Panc1 (cell line): ENCODE measurements around the gene LYRM9. TPM values are rescaled to one million over a fixed set of nuclear protein-coding genes. Genes with fewer than 3 reads are reported as not detected.

ENCODE experiments used
- ATAC-seq: fragments of 200-7000 bp; cut with Tn5 transposase; 2 replicates; pipeline ENCODE4 v1.9.1; 2020; ENCODE audit warnings: mild to moderate bottlenecking, moderate library complexity
- BruUV-seq: library from RNA; stranded (reverse); fragments of 400-500 nt; replicated peaks from 2 replicates; lab custom pipeline; 2021; lab: Mats Ljungman, UMichigan
- CTCF ChIA-PET: fragments of 300-600 bp; sonication (Branson Sonifier 250); formaldehyde crosslinking; loops from one replicate; lab custom pipeline; 2022; ENCODE audit warnings: antibody characterized with exemption; lab: Charles Lee
- POLR2A ChIA-PET: fragments of 300-600 bp; sonication (Branson Sonifier 250); formaldehyde crosslinking; loops from one replicate; lab custom pipeline; 2022; ENCODE audit warnings: antibody characterized with exemption; lab: Charles Lee
- DNase-seq: peaks from one replicate; pipeline ENCODE4 v3.0.0-alpha.2; 2010; ENCODE audit warnings: low read depth, low spot score
- H3K27ac ChIP-seq: 2 replicates; pipeline ENCODE4 v1.5.1; 2011; ENCODE audit warnings: mild to moderate bottlenecking, low read length, inconsistent platforms
- H3K27me3 ChIP-seq: fragments of 200-500 bp; sonication (Bioruptor generic); 2 replicates; pipeline ENCODE4 v1.6.0; 2014; ENCODE audit warnings: low read length, inconsistent platforms; ENCODE audit not compliant: control insufficient read depth, insufficient read depth
- H3K36me3 ChIP-seq: fragments of 200-500 bp; sonication (Bioruptor generic); 2 replicates; pipeline ENCODE4 v1.5.1; 2014; ENCODE audit warnings: inconsistent platforms, mild to moderate bottlenecking, low read length, moderate library complexity; ENCODE audit not compliant: control insufficient read depth, insufficient read depth
- H3K4me1 ChIP-seq: 2 replicates; pipeline ENCODE4 v1.5.1; 2011; ENCODE audit warnings: inconsistent platforms, mild to moderate bottlenecking, low read length, moderate library complexity; ENCODE audit not compliant: control insufficient read depth, insufficient read depth
- H3K4me3 ChIP-seq, 2 experiments: 2 replicates each; pipeline ENCODE4 v1.5.1; 2011 to 2012; ENCODE audit warnings: low read depth in 2 of 2, low read length in 2 of 2, mild to moderate bottlenecking in 2 of 2, inconsistent platforms in 1 of 2, moderate library complexity in 1 of 2
- H3K9me3 ChIP-seq: fragments of 200-500 bp; sonication (Bioruptor generic); 2 replicates; pipeline ENCODE4 v1.5.1; 2014; ENCODE audit warnings: low read depth, mild to moderate bottlenecking, inconsistent platforms, low read length, moderate library complexity; ENCODE audit not compliant: control insufficient read depth, insufficient read depth
- CTCF ChIP-seq: fragments of 450-650 bp; IDR thresholded peaks from 2 replicates; pipeline ENCODE4 v1.5.1; 2017; ENCODE audit warnings: mild to moderate bottlenecking
- POLR2AphosphoS5 ChIP-seq: IDR thresholded peaks from 2 replicates; pipeline ENCODE4 v1.6.1; 2012; ENCODE audit warnings: mild to moderate bottlenecking, low read depth, low read length, moderate library complexity
- REST ChIP-seq, 2 experiments: IDR thresholded peaks; 2 replicates each; pipeline ENCODE4 v1.6.1; 2011 to 2012; ENCODE audit warnings: low read depth in 2 of 2, control low read depth in 1 of 2, low read length in 1 of 2, mild to moderate bottlenecking in 1 of 2, moderate library complexity in 1 of 2; ENCODE audit not compliant: insufficient read depth in 1 of 2
- SIN3A ChIP-seq: IDR thresholded peaks from 2 replicates; pipeline ENCODE4 v1.6.1; 2012; ENCODE audit warnings: low read depth, mild to moderate bottlenecking, low read length, moderate library complexity, borderline replicate concordance; ENCODE audit not compliant: insufficient read depth
- TCF7L2 ChIP-seq: IDR thresholded peaks from 2 replicates; pipeline ENCODE4 v1.6.1; 2011; ENCODE audit warnings: mild to moderate bottlenecking, low read depth, low read length, inconsistent platforms
- in situ Hi-C: cut with HindIII; loops from 2 replicates; pipeline ENCODE4 v1.10.0; 2016; ENCODE audit warnings: low sequenced_read_pairs, low pct_unique_long_range_greater_than_20kb
- intact Hi-C: fragments of 100-400 bp; cut with micrococcal nuclease; formaldehyde crosslinking; loops from one replicate; pipeline ENCODE4 v1.10.0; 2022; ENCODE audit not compliant: unreplicated experiment
- total RNA-seq: library from RNA; stranded (reverse); gene quantifications from one replicate; pipeline ENCODE4 v1.2.1, GENCODE V29; 2021; ENCODE audit not compliant: unreplicated experiment

The LYRM9 gene
- total RNA-seq, 1 experiment from 2014 or later, result 1.6 TPM

GRCh38 chr17:27939474-27940465 is 46.6 kb upstream of the LYRM9 start:
- CTCF ChIA-PET, result no interaction called here
- TF ChIP-seq POLR2AphosphoS5, result no peak
- BruUV-seq, result no TSS peak

GRCh38 chr17:27938864-27939263 is 45.7 kb upstream of the LYRM9 start:
- in situ Hi-C loops (no loop called here), intact Hi-C loops (no loop called here)
- Histone ChIP-seq H3K27ac (no peak overlapping the region), H3K27me3 (peaks cover 9% of the 10 kb centered on the region), H3K4me3 (no peak overlapping the region), H3K36me3 (no peaks in the 10 kb centered on the region), H3K4me1 (no peaks in the 10 kb centered on the region), H3K9me3 (no peaks in the 10 kb centered on the region)
- CTCF ChIA-PET, result interaction anchor here (0.6 to 1.0 kb wide), 2 partner anchors 11 to 45 kb away, joined by 3 read pairs; partner anchors contain the start of gene LYRM9
- no peak for TF ChIP-seq POLR2AphosphoS5
- no peak for TF ChIP-seq CTCF
- TF ChIP-seq TCF7L2, result no peak
- TF ChIP-seq SIN3A, result no peak
- BruUV-seq, result no TSS peak
- ATAC-seq (no peak), DNase-seq (no peak)
- POLR2A ChIA-PET, result no interaction called here

More at GRCh38 chr17:27939474-27940465, 46.6 kb upstream of the LYRM9 start:
- intact Hi-C loops, result no loop called here
- no peak overlapping the region for H3K27ac ChIP-seq
- no peaks in the 10 kb centered on the region for H3K4me1 ChIP-seq
- ATAC-seq, result no peak
- H3K27me3 ChIP-seq, result peaks cover 9% of the 10 kb centered on the region
- no peaks in the 10 kb centered on the region for H3K36me3 ChIP-seq
- H3K9me3 ChIP-seq, result no peaks in the 10 kb centered on the region
- DNase-seq, result no peak
- in situ Hi-C loops, result no loop called here
- POLR2A ChIA-PET, result no interaction called here
- H3K4me3 ChIP-seq, result no peak overlapping the region

- Histone ChIP-seq H3K4me3 (no peak overlapping the region), H3K9me3 (no peaks in the 10 kb centered on the region), H3K27ac (no peak overlapping the region), H3K27me3 (peaks cover 9% of the 10 kb centered on the region), H3K36me3 (no peaks in the 10 kb centered on the region), H3K4me1 (no peaks in the 10 kb centered on the region)
- in situ Hi-C loops (no loop called here), intact Hi-C loops (no loop called here)
- DNase-seq, result no peak
- ATAC-seq, result no peak
- ChIA-PET POLR2A (no interaction called here), CTCF (interaction anchor here (1.0 kb wide), 1 partner anchor 45 kb away, joined by 3 read pairs; the partner anchor contains the start of gene LYRM9)
- TF ChIP-seq SIN3A (no peak), TCF7L2 (no peak), REST (IDR thresholded peaks at IDR 0.05; ENCODE audit: insufficient read depth in 1 of 2, low read depth in 2 of 2, low read length in 1 of 2) (no peak), POLR2AphosphoS5 (no peak), CTCF (no peak)
- no TSS peak for BruUV-seq
These were observed 45.1 kb upstream of the LYRM9 start for GRCh38 chr17:27938241-27938640.
